Activated T-cell treated with anti-CD3 and anti-CD28 coated beads for 1 hour (primary cell): ENCODE measurements around the gene TCEAL4.
A peak's percentile ranks its signal among the peaks of the same experiment; 100 is the strongest.

Experiments
- DNase-seq: peaks from one replicate; pipeline ENCODE4 v3.0.0-alpha.2; 2020; ENCODE audit warnings: low read depth

TCEAL4 gene

DNA sequence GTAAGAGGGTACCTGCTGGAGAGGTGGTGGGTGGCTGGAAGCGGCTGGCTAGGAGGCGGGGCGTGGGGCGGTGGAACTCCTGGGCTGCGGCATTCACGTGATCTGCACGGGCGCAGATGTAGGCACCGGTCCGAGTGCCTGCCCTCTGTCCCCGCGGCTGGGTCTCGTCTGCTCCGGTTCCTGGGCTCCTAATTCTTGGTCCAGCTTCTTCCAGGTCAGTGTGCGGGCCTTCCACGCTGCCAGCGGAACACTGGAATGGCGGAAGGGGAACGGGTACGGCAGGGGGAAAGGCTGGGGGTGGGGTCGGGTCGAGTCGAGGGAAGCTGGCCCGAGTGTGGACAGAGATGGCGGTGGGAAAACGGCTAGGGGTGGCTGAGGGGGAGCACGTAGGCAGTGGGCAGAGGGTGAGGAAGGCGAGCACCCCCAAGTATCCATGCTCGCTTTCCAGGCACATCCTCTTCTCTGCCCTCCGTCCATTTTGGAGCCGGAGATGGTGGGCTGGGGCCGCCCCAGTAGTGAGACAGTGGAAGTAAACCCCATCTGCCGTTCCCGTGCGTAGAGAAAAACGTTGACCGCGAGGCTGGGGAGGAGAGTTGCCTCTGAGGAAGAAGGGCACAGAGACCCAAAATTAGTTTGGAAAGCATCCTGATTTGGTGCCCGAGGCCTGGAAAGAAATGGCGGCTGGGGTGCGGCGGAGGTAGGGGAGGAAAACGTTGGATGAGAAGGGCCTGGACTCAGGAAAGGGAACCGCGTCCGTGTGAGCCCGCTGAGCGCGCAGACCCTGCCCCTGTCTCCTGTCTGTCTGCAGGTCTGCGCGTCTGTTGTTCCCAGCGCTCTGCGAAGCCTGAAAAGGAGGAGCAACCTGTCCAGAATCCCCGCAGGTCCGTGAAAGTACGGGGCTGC lies at the start of gene TCEAL4:
TCEAL4 (plus strand) TSS at position 105 of the 903 bp plus-strand sequence. CDS start 1,161 bp downstream, outside the sequence.
- peak; percentile 13 for DNase-seq

- DNase-seq = no peak
These were observed 49.2 kb upstream of the TCEAL4 start for GRCh38 chrX:103536071-103536470.

- DNase-seq = no peak
These were observed 48.6 kb upstream of the TCEAL4 start for GRCh38 chrX:103536732-103537131.

DNA sequence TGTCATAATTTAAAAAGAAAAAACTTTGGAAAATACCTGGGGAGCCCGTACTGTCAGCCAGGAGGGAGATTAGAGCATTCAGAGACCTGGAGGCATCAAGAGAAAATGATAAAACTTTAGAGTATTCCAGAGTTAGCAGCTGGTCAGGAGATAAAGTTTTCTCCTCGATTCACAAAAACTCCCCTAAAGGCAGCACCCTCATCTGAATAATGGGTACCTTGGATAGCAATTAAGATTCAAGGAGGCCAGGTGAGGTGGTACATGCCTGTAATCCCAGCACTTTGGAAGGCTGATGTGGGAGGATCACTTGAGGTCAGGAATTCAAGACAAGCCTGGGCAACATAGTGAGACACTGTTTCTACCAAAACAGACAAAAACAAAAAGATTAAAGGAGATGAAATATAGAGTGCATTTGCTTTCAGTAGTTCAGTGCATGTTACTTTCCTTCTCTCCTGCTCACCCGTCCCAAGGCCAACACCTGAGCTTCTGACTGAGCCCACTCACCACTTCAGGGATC lies 47.4 kb upstream of the TCEAL4 start:
- DNase-seq = no peak

GRCh38 chrX:103538728-103539127 lies 46.6 kb upstream of the TCEAL4 start:
- DNase-seq = no peak

GRCh38 chrX:103539695-103540094 lies 45.6 kb upstream of the TCEAL4 start:
- DNase-seq = no peak

DNA sequence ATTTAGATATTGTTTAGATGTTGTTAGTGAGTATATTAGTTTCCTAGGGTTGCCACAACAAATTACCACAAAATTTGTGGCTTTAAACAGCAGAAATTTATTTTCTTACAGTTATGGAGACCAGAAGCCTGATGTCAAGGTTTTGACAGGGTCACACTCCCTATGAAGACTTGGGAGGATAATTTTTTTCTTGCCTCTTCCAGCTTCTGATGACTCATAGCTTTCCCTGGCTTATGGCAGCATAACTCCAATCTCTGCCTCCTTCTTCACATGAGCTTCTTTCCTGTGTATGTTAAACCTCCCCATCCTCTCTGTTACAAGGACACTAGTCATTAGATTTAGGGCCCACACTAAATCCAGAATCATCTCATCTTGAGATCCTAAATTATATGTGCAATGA lies 45.2 kb upstream of the TCEAL4 start:
- no peak for DNase-seq

DNA sequence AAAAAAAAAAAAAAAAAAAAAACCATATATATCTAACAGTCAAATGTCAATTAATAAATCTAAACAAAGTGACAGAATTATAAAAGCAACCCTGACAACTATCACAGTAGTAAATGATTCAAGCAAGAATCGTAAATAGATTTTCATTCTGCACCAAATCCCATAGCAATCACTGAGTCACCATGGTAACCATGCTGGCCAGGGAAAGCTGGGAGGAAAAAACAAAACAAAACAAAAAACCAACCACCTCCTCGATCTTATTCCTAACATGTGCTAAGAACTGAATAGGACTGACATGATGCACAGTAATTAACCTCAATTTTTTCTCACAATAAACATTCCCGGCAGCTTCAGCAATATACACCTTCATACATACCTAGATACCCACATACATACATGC lies 35.4 kb upstream of the TCEAL4 start:
- no peak for DNase-seq

GRCh38 chrX:103550415-103551051 lies 34.8 kb upstream of the TCEAL4 start:
- DNase-seq = no peak

DNA sequence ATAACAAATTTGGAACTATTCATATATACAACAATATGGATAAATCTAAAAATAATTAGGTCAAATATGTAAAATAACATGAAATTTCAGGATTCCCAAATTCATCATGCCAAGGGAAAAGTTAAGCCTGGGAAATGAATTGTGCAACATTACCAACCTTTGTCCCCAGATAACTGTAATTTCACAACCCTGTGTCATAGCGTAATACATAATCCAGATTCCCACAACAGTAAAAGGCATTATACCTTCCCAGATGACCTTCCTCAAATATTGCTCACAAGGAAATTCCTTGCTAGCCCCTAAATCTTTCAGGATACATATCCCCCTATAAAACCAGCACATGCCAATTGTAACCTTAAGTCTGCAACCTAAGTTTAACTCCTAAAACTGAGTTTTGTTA lies 33.1 kb upstream of the TCEAL4 start:
- no peak for DNase-seq

DNA sequence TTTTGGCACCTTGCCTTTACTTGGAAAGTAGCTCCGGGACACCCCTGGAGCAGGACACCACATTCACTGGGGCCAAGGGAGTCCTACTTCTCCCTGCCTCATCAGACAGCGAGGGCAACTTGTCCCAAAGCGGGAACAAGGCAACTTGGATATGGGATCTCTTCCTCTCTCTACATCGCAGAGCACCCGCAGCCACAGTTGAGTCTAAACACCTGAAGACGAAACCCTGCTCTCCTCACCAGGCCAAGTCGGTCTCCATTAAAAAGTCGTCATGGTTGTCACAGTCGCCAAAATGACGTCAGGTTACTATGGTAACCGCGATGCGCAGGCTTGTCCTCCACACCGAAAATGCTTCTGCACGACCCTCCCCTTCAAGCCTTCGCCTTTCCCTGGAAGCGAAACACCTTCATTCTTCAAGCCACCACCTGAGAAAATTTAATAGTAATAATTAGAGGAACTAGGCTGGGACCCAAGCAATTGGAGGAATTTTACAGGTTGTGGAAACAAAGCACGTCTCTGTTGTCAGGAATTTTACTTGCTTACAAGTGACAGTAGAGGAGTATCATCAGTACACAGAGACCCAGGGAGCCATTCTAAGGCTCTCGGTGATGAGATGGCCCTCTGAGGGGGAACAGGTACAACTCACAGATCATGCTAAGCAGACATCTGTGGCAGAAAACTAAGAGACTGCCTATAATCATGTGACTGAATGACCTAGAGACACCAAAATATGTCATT lies 30.5 kb upstream of the TCEAL4 start:
- DNase-seq = peak; percentile 28

GRCh38 chrX:103556963-103557612 lies 28.2 kb upstream of the TCEAL4 start:
- no peak for DNase-seq

- DNase-seq = no peak
These were observed 25.1 kb upstream of the TCEAL4 start for GRCh38 chrX:103560256-103560655.

- DNase-seq = no peak
These were observed 22.5 kb upstream of the TCEAL4 start for GRCh38 chrX:103562801-103563200.

DNA sequence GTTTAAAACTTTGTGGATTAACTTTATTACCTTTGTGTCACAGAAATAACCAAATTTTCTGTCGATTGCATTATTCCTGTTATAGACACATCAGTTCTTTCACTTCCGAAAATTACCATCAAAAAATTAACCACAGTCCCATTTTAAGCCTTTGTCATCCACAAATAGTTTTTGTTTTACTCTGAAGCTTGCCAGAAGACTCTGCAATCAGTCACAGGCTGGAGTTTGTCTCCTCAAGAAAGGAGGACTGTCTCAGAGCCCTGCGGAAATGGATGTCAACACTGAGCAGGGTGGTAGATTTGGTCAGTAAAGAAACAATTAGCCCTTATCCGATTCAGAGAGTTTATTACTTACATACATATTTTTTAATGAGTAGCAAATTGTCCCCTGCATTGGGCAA lies 20.1 kb upstream of the TCEAL4 start:
- DNase-seq = no peak

- DNase-seq = no peak
These were observed 19.6 kb upstream of the TCEAL4 start for GRCh38 chrX:103565752-103566151.

GRCh38 chrX:103571121-103571520 lies 14.2 kb upstream of the TCEAL4 start:
- no peak for DNase-seq

DNA sequence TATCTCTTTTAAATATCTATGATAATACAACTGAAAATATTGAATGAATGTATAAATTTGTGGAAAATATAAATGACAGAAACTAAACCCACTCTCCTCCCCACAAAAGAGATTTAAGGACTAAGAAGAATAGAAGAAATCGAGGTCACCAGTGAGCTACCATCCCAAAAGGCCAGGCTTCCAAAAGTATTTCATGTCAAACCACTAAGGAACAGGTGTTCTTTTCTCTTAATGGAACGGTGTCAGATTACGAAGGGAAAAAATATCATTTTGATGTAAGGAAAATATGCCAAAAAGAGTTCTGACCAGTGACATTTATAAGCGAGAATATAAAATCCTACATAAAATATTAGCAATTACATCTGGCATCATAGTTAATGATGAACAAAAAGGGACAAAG lies 13.6 kb upstream of the TCEAL4 start:
- DNase-seq = no peak

- no peak for DNase-seq
These were observed 12.1 kb upstream of the TCEAL4 start for GRCh38 chrX:103573202-103573601.

DNA sequence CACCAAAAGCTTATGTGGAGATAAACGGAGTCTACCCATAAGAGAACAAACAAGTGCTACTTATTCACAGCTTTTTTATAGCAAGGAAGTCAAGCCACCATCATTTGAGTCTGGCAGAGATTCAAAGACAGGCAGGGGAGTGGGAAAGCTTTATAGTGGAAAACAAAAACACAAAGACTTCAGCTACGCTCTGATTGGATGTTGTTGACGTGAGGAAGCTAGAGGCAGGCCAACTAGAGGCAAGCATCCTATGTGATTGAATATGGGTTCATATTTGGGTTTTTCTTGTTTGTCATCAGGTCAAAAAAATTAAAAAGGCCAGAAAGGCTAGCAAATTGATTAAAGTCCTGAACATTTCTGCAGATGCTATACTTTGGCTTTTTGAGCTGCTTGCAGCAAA lies 719 bp upstream of the TCEAL4 start:
- DNase-seq = no peak

- DNase-seq = no peak
These were observed 965 bp downstream of the TCEAL4 start for GRCh38 chrX:103586314-103586646.

GRCh38 chrX:103586659-103587058 lies 1.3 kb downstream of the TCEAL4 start:
- DNase-seq = no peak
